SK-N-SH (cell line): ENCODE measurements around the gene ABCC2. TPM values are rescaled to one million over a fixed set of nuclear protein-coding genes. Genes with fewer than 3 reads are reported as not detected.

Source experiments
- CTCF ChIA-PET: fragments of 300-600, 350-600 bp; formaldehyde crosslinking; extraction: SDS; loops from one replicate; lab custom pipeline; 2021; lab: Yijun Ruan, JAX
- POLR2A ChIA-PET: fragments of 350-600 bp; sonication (Branson Sonifier 250); formaldehyde crosslinking; extraction: SDS; loops from one replicate; lab custom pipeline; 2020; ENCODE audit warnings: antibody characterized with exemption, inconsistent platforms; lab: Yijun Ruan, JAX
- DNase-seq: peaks from one replicate; pipeline ENCODE4 v3.0.0; 2012
- H2AFZ ChIP-seq: fragments of 200-600 bp; sonication (generic); 2 replicates; pipeline ENCODE4 v1.8.1; 2016; ENCODE audit warnings: antibody characterized with exemption, mild to moderate bottlenecking, low read depth
- H3F3A ChIP-seq: fragments of 200-600 bp; sonication (generic); replicated peaks from 2 replicates; pipeline ENCODE3; 2016; ENCODE audit warnings: antibody characterized with exemption, mild to moderate bottlenecking; ENCODE audit not compliant: insufficient read depth
- H3K27ac ChIP-seq, 2 experiments: fragments of 200-500 bp in 1 of 2; fragments of 200-600 bp in 1 of 2; sonication (Bioruptor generic) in 1 of 2; sonication (generic), shearing (Covaris generic) in 1 of 2; 2 replicates each; pipeline versions ENCODE4 v1.5.1 to v1.6.1; 2014 to 2016; ENCODE audit warnings: low read depth in 2 of 2, inconsistent platforms in 1 of 2, low read length in 1 of 2, mild to moderate bottlenecking in 1 of 2, mixed read lengths in 1 of 2
- H3K27me3 ChIP-seq: fragments of 200-600 bp; sonication (generic), shearing (Covaris generic); 2 replicates; pipeline ENCODE4 v1.6.1; 2016; ENCODE audit warnings: mixed run types; ENCODE audit not compliant: insufficient read depth
- H3K36me3 ChIP-seq, 2 experiments: fragments of 200-500 bp in 1 of 2; fragments of 200-600 bp in 1 of 2; sonication (Bioruptor generic) in 1 of 2; sonication (generic) in 1 of 2; replicated peaks in 1 of 2; 2 replicates each; pipeline versions ENCODE3 to v1.5.1; 2014 to 2016; ENCODE audit warnings: low read length in 1 of 2, mild to moderate bottlenecking in 1 of 2; ENCODE audit not compliant: insufficient read depth in 2 of 2, control insufficient read depth in 1 of 2
- H3K4me1 ChIP-seq, 2 experiments: fragments of 200-500 bp in 1 of 2; fragments of 200-600 bp in 1 of 2; sonication (Bioruptor generic) in 1 of 2; sonication (generic), shearing (Covaris generic) in 1 of 2; 2 replicates each; pipeline versions ENCODE4 v1.5.1 to v1.6.1; 2014 to 2016; ENCODE audit warnings: low read depth in 1 of 2, low read length in 1 of 2, mixed run types in 1 of 2; ENCODE audit not compliant: insufficient read depth in 2 of 2, control insufficient read depth in 1 of 2
- H3K4me2 ChIP-seq: fragments of 200-600 bp; sonication (generic), shearing (Covaris generic); 2 replicates; pipeline ENCODE4 v1.6.1; 2017; ENCODE audit warnings: mixed run types
- H3K4me3 ChIP-seq, 2 experiments: fragments of 200-500 bp in 1 of 2; fragments of 200-600 bp in 1 of 2; sonication (Bioruptor generic) in 1 of 2; sonication (generic), shearing (Covaris generic) in 1 of 2; 2 replicates each; pipeline versions ENCODE4 v1.5.1 to v1.8.1; 2014 to 2016; ENCODE audit warnings: low read depth in 2 of 2, inconsistent platforms in 1 of 2, low read length in 1 of 2, mild to moderate bottlenecking in 1 of 2, mixed read lengths in 1 of 2, moderate library complexity in 1 of 2
- H3K79me2 ChIP-seq: fragments of 200-600 bp; sonication (generic); 2 replicates; pipeline ENCODE4 v1.8.1; 2017; ENCODE audit warnings: mild to moderate bottlenecking; ENCODE audit not compliant: insufficient read depth
- H3K9ac ChIP-seq: fragments of 200-600 bp; sonication (generic); 2 replicates; pipeline ENCODE4 v1.6.1; 2017; ENCODE audit warnings: mixed run types
- H3K9me2 ChIP-seq: fragments of 200-600 bp; sonication (generic); 2 replicates; pipeline ENCODE4 v1.6.1; 2017; ENCODE audit warnings: mixed run types
- H3K9me3 ChIP-seq: fragments of 200-600 bp; sonication (generic); 2 replicates; pipeline ENCODE4 v1.6.1; 2017; ENCODE audit warnings: mixed run types, mild to moderate bottlenecking, moderate library complexity
- H4K20me1 ChIP-seq: fragments of 200-600 bp; sonication (generic); 2 replicates; pipeline ENCODE4 v1.6.1; 2017; ENCODE audit warnings: mild to moderate bottlenecking, mixed run types; ENCODE audit not compliant: insufficient read depth
- EP300 ChIP-seq, 2 experiments: IDR thresholded peaks; 2 replicates each; pipeline versions ENCODE4 v1.4.0 to v1.6.1; 2012; ENCODE audit warnings: borderline replicate concordance in 1 of 2, low read depth in 1 of 2, low read length in 1 of 2
- FOSL2 ChIP-seq: IDR thresholded peaks from 2 replicates; pipeline ENCODE4 v1.4.0; 2012; ENCODE audit warnings: low read depth, mild to moderate bottlenecking, moderate library complexity, borderline replicate concordance
- FOXJ3 ChIP-seq: sonication (generic); formaldehyde crosslinking; IDR thresholded peaks from 2 replicates; pipeline ENCODE4 v1.5.1; 2020; ENCODE audit warnings: mild to moderate bottlenecking, missing genetic modification reagents
- FOXM1 ChIP-seq: IDR thresholded peaks from 2 replicates; pipeline ENCODE4 v1.4.0; 2012; ENCODE audit warnings: low read depth, mild to moderate bottlenecking
- GATA2 ChIP-seq: sonication (generic); formaldehyde crosslinking; IDR thresholded peaks from 2 replicates; pipeline ENCODE4 v1.5.0; 2020; ENCODE audit warnings: mild to moderate bottlenecking, missing genetic modification reagents
- JUND ChIP-seq: IDR thresholded peaks from 2 replicates; pipeline ENCODE4 v1.4.0; 2012
- MEF2A ChIP-seq: IDR thresholded peaks from 2 replicates; pipeline ENCODE4 v1.4.0; 2012; ENCODE audit warnings: low read depth, borderline replicate concordance
- NFIC ChIP-seq: IDR thresholded peaks from 2 replicates; pipeline ENCODE4 v1.4.0; 2012; ENCODE audit warnings: borderline replicate concordance
- PBX3 ChIP-seq: IDR thresholded peaks from 2 replicates; pipeline ENCODE4; 2012
- POLR2AphosphoS5 ChIP-seq: IDR thresholded peaks from 2 replicates; pipeline ENCODE4 v1.6.1; 2012; ENCODE audit warnings: low read depth, low read length
- RAD21 ChIP-seq: IDR thresholded peaks from 2 replicates; pipeline ENCODE4 v1.6.1; 2012; ENCODE audit warnings: mild to moderate bottlenecking, low read length
- SIN3A ChIP-seq: IDR thresholded peaks from 2 replicates; pipeline ENCODE4 v1.6.1; 2012; ENCODE audit warnings: low read depth, mild to moderate bottlenecking, low read length, moderate library complexity, borderline replicate concordance
- TAF1 ChIP-seq: IDR thresholded peaks from 2 replicates; pipeline ENCODE4 v1.6.1; 2012; ENCODE audit warnings: low read depth, mild to moderate bottlenecking, low read length, moderate library complexity, borderline replicate concordance
- TCF12 ChIP-seq: IDR thresholded peaks from 2 replicates; pipeline ENCODE4 v1.4.0; 2012
- TEAD4 ChIP-seq: IDR thresholded peaks from 2 replicates; pipeline ENCODE4 v1.4.0; 2012; ENCODE audit warnings: mild to moderate bottlenecking, borderline replicate concordance; ENCODE audit not compliant: insufficient read depth
- WGBS: methylation state at CpG from one replicate; pipeline ENCODE4 v1.1.6; 2017; ENCODE audit warnings: low lambda C conversion rate; 5-methylcytosine and 5-hydroxymethylcytosine counted together
- polyA plus RNA-seq, 3 experiments: library from polyadenylated mRNA; depleted of rRNA; stranded (reverse); fragments of >200 nt; gene quantifications; 2 replicates each; pipeline ENCODE4 v1.2.3, GENCODE V29; 2012
- TF ChIP-seq, protein P1 (sequence below): fragments of 200-600 bp; sonication (generic); IDR thresholded peaks from 2 replicates; pipeline ENCODE4 v1.6.1; 2017; ENCODE audit warnings: antibody characterized with exemption, mild to moderate bottlenecking, moderate library complexity
- TF ChIP-seq, protein P2 (sequence below): IDR thresholded peaks from 2 replicates; pipeline ENCODE4 v1.4.0; 2012; ENCODE audit warnings: low read depth
- TF ChIP-seq, protein P3 (sequence below): IDR thresholded peaks from 2 replicates; pipeline ENCODE4 v1.6.1; 2012; ENCODE audit warnings: mild to moderate bottlenecking, low read depth, low read length, moderate library complexity

The ABCC2 gene
- polyA plus RNA-seq, 1 of the 3 experiments (the other 2 are of a cell fraction), result 0.48 TPM

GRCh38 chr10:99742254-99742653 lies 40.2 kb upstream of the ABCC2 start:
- Histone ChIP-seq H3K9me2 (no peaks in the 10 kb centered on the region), H4K20me1 (no peaks in the 10 kb centered on the region), H2AFZ (no peak overlapping the region), H3F3A (peaks cover 5% of the 10 kb centered on the region), H3K4me3 (no peak overlapping the region), H3K27me3 (no peaks in the 10 kb centered on the region), H3K4me2 (no peak overlapping the region), H3K36me3 (peaks cover 59 to 92% of the 10 kb centered on the region in 2 experiments), H3K4me1 (no peaks in the 10 kb centered on the region), H3K9me3 (peaks cover 22% of the 10 kb centered on the region), H3K9ac (no peak overlapping the region), H3K27ac (peak overlapping the region; percentile 0 to 5; a peak in 2 of 4 replicates), H3K79me2 (peaks cover 10% of the 10 kb centered on the region; the same call in 1 of the 2 replicates)
- ChIA-PET POLR2A (no interaction called here), CTCF (interaction anchor here (0.6 to 1.9 kb wide), 3 partner anchors 10 to 945 kb away, joined by 3 to 6 read pairs (median 4); partner anchors contain the start of genes COX15 and CUTC)
- no peak for DNase-seq
- TF ChIP-seq, protein P1, sequence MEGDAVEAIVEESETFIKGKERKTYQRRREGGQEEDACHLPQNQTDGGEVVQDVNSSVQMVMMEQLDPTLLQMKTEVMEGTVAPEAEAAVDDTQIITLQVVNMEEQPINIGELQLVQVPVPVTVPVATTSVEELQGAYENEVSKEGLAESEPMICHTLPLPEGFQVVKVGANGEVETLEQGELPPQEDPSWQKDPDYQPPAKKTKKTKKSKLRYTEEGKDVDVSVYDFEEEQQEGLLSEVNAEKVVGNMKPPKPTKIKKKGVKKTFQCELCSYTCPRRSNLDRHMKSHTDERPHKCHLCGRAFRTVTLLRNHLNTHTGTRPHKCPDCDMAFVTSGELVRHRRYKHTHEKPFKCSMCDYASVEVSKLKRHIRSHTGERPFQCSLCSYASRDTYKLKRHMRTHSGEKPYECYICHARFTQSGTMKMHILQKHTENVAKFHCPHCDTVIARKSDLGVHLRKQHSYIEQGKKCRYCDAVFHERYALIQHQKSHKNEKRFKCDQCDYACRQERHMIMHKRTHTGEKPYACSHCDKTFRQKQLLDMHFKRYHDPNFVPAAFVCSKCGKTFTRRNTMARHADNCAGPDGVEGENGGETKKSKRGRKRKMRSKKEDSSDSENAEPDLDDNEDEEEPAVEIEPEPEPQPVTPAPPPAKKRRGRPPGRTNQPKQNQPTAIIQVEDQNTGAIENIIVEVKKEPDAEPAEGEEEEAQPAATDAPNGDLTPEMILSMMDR, result no peak
- TF ChIP-seq, protein P2, sequence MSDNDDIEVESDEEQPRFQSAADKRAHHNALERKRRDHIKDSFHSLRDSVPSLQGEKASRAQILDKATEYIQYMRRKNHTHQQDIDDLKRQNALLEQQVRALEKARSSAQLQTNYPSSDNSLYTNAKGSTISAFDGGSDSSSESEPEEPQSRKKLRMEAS, result no peak
- TF ChIP-seq FOXM1 (no peak), RAD21 (no peak), TAF1 (no peak), TEAD4 (no peak), JUND (no peak), NFIC (no peak), POLR2AphosphoS5 (no peak), SIN3A (no peak)
- TF ChIP-seq, protein P3, sequence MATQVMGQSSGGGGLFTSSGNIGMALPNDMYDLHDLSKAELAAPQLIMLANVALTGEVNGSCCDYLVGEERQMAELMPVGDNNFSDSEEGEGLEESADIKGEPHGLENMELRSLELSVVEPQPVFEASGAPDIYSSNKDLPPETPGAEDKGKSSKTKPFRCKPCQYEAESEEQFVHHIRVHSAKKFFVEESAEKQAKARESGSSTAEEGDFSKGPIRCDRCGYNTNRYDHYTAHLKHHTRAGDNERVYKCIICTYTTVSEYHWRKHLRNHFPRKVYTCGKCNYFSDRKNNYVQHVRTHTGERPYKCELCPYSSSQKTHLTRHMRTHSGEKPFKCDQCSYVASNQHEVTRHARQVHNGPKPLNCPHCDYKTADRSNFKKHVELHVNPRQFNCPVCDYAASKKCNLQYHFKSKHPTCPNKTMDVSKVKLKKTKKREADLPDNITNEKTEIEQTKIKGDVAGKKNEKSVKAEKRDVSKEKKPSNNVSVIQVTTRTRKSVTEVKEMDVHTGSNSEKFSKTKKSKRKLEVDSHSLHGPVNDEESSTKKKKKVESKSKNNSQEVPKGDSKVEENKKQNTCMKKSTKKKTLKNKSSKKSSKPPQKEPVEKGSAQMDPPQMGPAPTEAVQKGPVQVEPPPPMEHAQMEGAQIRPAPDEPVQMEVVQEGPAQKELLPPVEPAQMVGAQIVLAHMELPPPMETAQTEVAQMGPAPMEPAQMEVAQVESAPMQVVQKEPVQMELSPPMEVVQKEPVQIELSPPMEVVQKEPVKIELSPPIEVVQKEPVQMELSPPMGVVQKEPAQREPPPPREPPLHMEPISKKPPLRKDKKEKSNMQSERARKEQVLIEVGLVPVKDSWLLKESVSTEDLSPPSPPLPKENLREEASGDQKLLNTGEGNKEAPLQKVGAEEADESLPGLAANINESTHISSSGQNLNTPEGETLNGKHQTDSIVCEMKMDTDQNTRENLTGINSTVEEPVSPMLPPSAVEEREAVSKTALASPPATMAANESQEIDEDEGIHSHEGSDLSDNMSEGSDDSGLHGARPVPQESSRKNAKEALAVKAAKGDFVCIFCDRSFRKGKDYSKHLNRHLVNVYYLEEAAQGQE, result no peak

- Histone ChIP-seq H3K9me2 (no peaks in the 10 kb centered on the region), H4K20me1 (no peaks in the 10 kb centered on the region), H2AFZ (no peak overlapping the region), H3K36me3 (peaks cover 63 to 89% of the 10 kb centered on the region in 2 experiments), H3K27ac (peak overlapping the region; percentile 0 to 5; a peak in 2 of 4 replicates), H3K9ac (no peak overlapping the region), H3K27me3 (no peaks in the 10 kb centered on the region), H3K4me1 (no peaks in the 10 kb centered on the region), H3K4me3 (no peak overlapping the region), H3K4me2 (no peak overlapping the region), H3F3A (peaks cover 5% of the 10 kb centered on the region), H3K9me3 (peaks cover 22% of the 10 kb centered on the region), H3K79me2 (peaks cover 10% of the 10 kb centered on the region; the same call in 1 of the 2 replicates)
- no peak for TF ChIP-seq MEF2A
- peak; percentile 60; the same call in 1 of the 2 replicates for TF ChIP-seq FOSL2
- no peak for TF ChIP-seq FOXJ3 (CRISPR knock-in tag)
- TF ChIP-seq TCF12, result 0 out of 2 replicates have a peak, but pooled peaks have one; percentile 8
- no peak for TF ChIP-seq SIN3A
- TF ChIP-seq PBX3, result peak; percentile 53
- 0 out of 4 replicates have a peak, but pooled peaks of 1 of the 2 experiments have one; percentile 12 for TF ChIP-seq EP300 (IDR thresholded peaks at IDR 0.05; ENCODE audit: borderline replicate concordance in 1 of 2, low read depth in 1 of 2, low read length in 1 of 2)
- TF ChIP-seq GATA2 (CRISPR knock-in tag), result no peak
- TF ChIP-seq JUND, result peak; percentile 50; the same call in 1 of the 2 replicates
- ChIA-PET CTCF (interaction anchor here (0.6 to 1.9 kb wide), 3 partner anchors 10 to 945 kb away, joined by 3 to 6 read pairs (median 4); partner anchors contain the start of genes COX15 and CUTC), POLR2A (no interaction called here)
- no peak for DNase-seq
- 10% methylated on average over 2 of the region's 2 CpGs for WGBS
These were observed 39.7 kb upstream of the ABCC2 start for GRCh38 chr10:99742701-99743100.
